Tibial artery (tissue), 4 donors: Measurements from ENCODE around the gene PLN.
A peak's percentile ranks its signal among the peaks of the same experiment; 100 is the strongest.

ENCODE experiments used
- DNase-seq, 2 donors: peaks; one replicate each; pipeline ENCODE4 v3.0.0-alpha.2; 2019
- H3K27ac ChIP-seq, 2 donors: fragments of 200-600 bp; sonication (generic) in 1 of 2; 1 replicate in 1 of 2; 2 replicates in 1 of 2; pipeline ENCODE4 v1.5.1; 2018 to 2019; ENCODE audit warnings: mild to moderate bottlenecking in 1 of 2
- H3K27me3 ChIP-seq, 2 donors: fragments of 200-600 bp; sonication (generic) in 1 of 2; one replicate each; pipeline versions ENCODE4 v1.5.1 to v1.6.0; 2016 to 2019
- H3K36me3 ChIP-seq, 3 donors: fragments of 200-600 bp; sonication (generic) in 2 of 3; one replicate each; pipeline ENCODE4 v1.5.1; 2016 to 2019; ENCODE audit warnings: mild to moderate bottlenecking in 2 of 3
- H3K4me1 ChIP-seq, 4 donors: fragments of 200-600 bp; sonication (generic) in 2 of 4; 1 replicate in 3 of 4; 2 replicates in 1 of 4; pipeline ENCODE4 v1.5.1; 2016 to 2019
- H3K4me3 ChIP-seq, 2 donors: fragments of 200-600 bp; sonication (generic) in 1 of 2; 1 replicate in 1 of 2; 2 replicates in 1 of 2; pipeline ENCODE4 v1.5.1; 2018 to 2019; ENCODE audit warnings: mild to moderate bottlenecking in 2 of 2
- H3K9me3 ChIP-seq, 3 donors: fragments of 200-600 bp; sonication (generic) in 1 of 3; one replicate each; pipeline ENCODE4 v1.5.1; 2016 to 2019
- CTCF ChIP-seq, 2 experiments: fragments of 200-600 bp in 1 of 2; fragments of 450-650 bp in 1 of 2; IDR thresholded peaks; one replicate each; pipeline ENCODE4 v1.5.1; 2017 to 2019; ENCODE audit warnings: antibody characterized with exemption in 2 of 2, mild to moderate bottlenecking in 1 of 2, moderate library complexity in 1 of 2
- intact Hi-C: fragments of 100-400 bp; cut with DNase I; formaldehyde crosslinking; loops from one replicate; pipeline ENCODE4 v1.15.0; 2023; ENCODE audit warnings: low total_unique reads

Gene PLN

GRCh38 chr6:118578617-118579016, 30.5 kb downstream of the PLN start:
- intact Hi-C loops, result no loop called here
- peaks cover 10 to 38% (median 24%) of the 10 kb centered on the region in 3 donors for H3K9me3 ChIP-seq

GRCh38 chr6:118579786-118580185, 31.7 kb downstream of the PLN start:
- H3K4me1 ChIP-seq, result peaks cover 0 to 19% (median 6%) of the 10 kb centered on the region in 4 donors
- H3K27me3 ChIP-seq, result no peaks in the 10 kb centered on the region
- DNase-seq, result no peak
- peaks cover 3 to 26% (median 13%) of the 10 kb centered on the region in 3 donors for H3K9me3 ChIP-seq
- H3K27ac ChIP-seq, result no peak overlapping the region
- intact Hi-C loops, result loop anchor here (10.0 kb wide), 1 partner anchor 605 kb away; no protein-coding TSS in a partner anchor
- H3K36me3 ChIP-seq, result peaks cover 2 to 24% (median 10%) of the 10 kb centered on the region in 3 donors
- H3K4me3 ChIP-seq, result no peak overlapping the region
- TF ChIP-seq CTCF (IDR thresholded peaks at IDR 0.05), result no peak

More at GRCh38 chr6:118578617-118579016, 30.5 kb downstream of the PLN start:
- no peaks in the 10 kb centered on the region for H3K27me3 ChIP-seq
- H3K4me1 ChIP-seq, result peaks cover 0 to 19% (median 6%) of the 10 kb centered on the region in 4 donors
- TF ChIP-seq CTCF (IDR thresholded peaks at IDR 0.05), result no peak
- no peak overlapping the region for H3K4me3 ChIP-seq
- DNase-seq, result no peak
- H3K27ac ChIP-seq, result no peak overlapping the region
- H3K36me3 ChIP-seq, result peaks cover 8 to 36% (median 20%) of the 10 kb centered on the region in 3 donors

DNA sequence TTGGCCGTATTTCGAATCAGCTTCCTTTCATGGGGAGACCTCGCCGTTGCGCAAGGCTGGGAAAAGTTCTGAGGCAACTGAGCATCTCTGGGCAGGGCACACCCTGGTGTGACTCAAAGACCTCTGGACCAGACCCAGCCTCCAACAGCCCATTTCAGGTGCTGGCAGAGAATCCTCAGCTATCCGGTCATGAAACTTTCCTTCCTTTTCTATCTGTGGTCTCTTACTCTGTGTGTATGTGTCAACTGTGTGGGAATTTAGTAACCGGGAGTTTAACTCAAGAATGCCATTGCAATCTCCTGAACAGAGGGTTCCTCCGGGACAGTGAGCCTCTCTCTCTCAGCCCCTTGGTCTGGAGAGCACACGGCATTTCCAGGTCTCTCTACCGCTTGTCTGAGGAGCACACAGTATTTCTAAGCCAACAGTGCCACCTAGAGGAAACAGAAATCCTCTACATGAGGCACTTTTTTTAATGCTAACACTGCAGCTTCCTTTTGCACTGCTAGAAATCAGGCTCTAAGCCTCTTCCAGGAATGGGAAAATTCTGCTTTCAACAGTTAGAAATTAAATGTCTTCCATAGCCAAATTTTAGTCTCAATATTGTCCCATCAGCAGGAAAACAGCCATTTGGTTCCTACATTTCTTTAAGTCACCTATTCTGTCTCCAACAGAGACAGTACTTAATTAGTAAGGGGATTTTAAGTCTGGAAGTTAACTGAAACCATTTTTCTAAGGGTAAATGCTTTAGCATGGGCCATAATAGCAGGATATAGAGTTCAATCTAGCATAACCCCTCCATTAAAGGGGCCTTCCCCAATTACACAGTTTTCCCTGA, 32.7 kb downstream of the PLN start:
- no peak overlapping the region for H3K4me3 ChIP-seq
- H3K36me3 ChIP-seq, result peaks cover 0 to 14% (median 6%) of the 10 kb centered on the region in 3 donors
- peak overlapping the region in 1 of 2 donors; percentile 10 for H3K27ac ChIP-seq

DNA sequence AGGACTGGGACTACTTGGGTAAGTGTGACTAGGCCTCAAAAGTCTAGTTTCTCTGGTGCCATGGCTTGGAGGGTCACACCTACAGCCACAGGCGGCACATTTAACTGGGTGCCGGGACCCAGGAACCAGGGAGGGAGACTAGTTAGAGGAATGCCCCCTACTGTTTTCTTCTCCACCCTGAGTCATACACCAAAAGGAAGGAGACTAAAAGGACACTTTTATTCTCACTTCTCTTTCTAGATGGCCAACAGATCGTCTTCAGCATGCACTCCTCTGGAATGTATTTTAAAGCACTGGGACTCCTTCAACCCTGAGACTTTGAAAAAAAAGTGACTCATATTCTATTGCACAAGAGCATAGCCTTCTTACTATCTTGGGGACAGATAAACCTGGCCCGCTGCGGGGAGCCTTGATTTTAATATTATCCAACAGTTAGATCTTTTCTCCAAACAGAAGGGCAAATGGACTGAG, 33.4 kb downstream of the PLN start:
- peak overlapping the region in 1 of 2 donors; percentile 10 for H3K27ac ChIP-seq
- H3K36me3 ChIP-seq, result peaks cover 0 to 14% (median 6%) of the 10 kb centered on the region in 3 donors
- TF ChIP-seq CTCF (IDR thresholded peaks at IDR 0.05), result no peak
- no peak overlapping the region for H3K4me3 ChIP-seq
- DNase-seq, result peak in 1 of 2 donors; percentile 29
- peaks cover 0 to 21% (median 11%) of the 10 kb centered on the region in 3 donors for H3K9me3 ChIP-seq
- peaks cover 0 to 19% (median 8%) of the 10 kb centered on the region in 4 donors for H3K4me1 ChIP-seq
- H3K27me3 ChIP-seq, result no peaks in the 10 kb centered on the region
- intact Hi-C loops, result loop anchor here (10.0 kb wide), 1 partner anchor 607 kb away; no protein-coding TSS in a partner anchor

More for the DNA sequence above, 32.7 kb downstream of the PLN start:
- Histone ChIP-seq H3K9me3 (peaks cover 0 to 21% (median 11%) of the 10 kb centered on the region in 3 donors), H3K4me1 (peaks cover 0 to 19% (median 6%) of the 10 kb centered on the region in 4 donors), H3K27me3 (no peaks in the 10 kb centered on the region)
- DNase-seq, result peak in 1 of 2 donors; percentile 41
- peak; percentile 67 to 90 for TF ChIP-seq CTCF (IDR thresholded peaks at IDR 0.05)
- intact Hi-C loops, result loop anchor here (10.0 kb wide), 1 partner anchor 606 kb away; no protein-coding TSS in a partner anchor

GRCh38 chr6:118584911-118585310, 36.8 kb downstream of the PLN start:
- no peaks in the 10 kb centered on the region for H3K9me3 ChIP-seq
- H3K4me3 ChIP-seq, result no peak overlapping the region
- no peak for DNase-seq
- H3K4me1 ChIP-seq, result peaks cover 0 to 27% (median 8%) of the 10 kb centered on the region in 4 donors
- no peak overlapping the region for H3K27ac ChIP-seq
- H3K36me3 ChIP-seq, result no peaks in the 10 kb centered on the region
- no peak for TF ChIP-seq CTCF (IDR thresholded peaks at IDR 0.05)
- H3K27me3 ChIP-seq, result no peaks in the 10 kb centered on the region
- intact Hi-C loops, result loop anchor here (10.0 kb wide), 1 partner anchor 610 kb away; no protein-coding TSS in a partner anchor
